Sigmoid colon (tissue), 7 donors: ENCODE measurements around the gene PIK3R1. TPM values are rescaled to one million over a fixed set of nuclear protein-coding genes. Genes with fewer than 3 reads are reported as not detected.

Experiments
- DNase-seq: peaks from one replicate; pipeline ENCODE4 v3.0.0-alpha.2; 2019
- H3K27ac ChIP-seq, 4 donors: fragments of 200-600 bp; sonication (generic); one replicate each; pipeline ENCODE4 v1.5.1; 2016 to 2019; ENCODE audit warnings: mild to moderate bottlenecking in 1 of 4
- H3K27me3 ChIP-seq, 3 donors: fragments of 200-600 bp; sonication (generic); one replicate each; pipeline ENCODE4 v1.5.1; 2019; ENCODE audit warnings: mild to moderate bottlenecking in 1 of 3
- H3K36me3 ChIP-seq, 4 donors: fragments of 200-600 bp; sonication (generic); one replicate each; pipeline ENCODE4 v1.5.1; 2016 to 2019
- H3K4me1 ChIP-seq, 4 donors: fragments of 200-600 bp; sonication (generic); one replicate each; pipeline ENCODE4 v1.5.1; 2017 to 2019
- H3K4me3 ChIP-seq, 4 donors: fragments of 200-600 bp; sonication (generic); one replicate each; pipeline ENCODE4 v1.5.1; 2017 to 2019; ENCODE audit warnings: mild to moderate bottlenecking in 2 of 4, moderate library complexity in 1 of 4
- H3K9me3 ChIP-seq, 4 donors: fragments of 200-600 bp in 3 of 4; sonication (generic) in 3 of 4; one replicate each; pipeline versions ENCODE4 v1.5.1 to v1.6.1; 2013 to 2019
- EP300 ChIP-seq, 4 donors: sonication (generic); formaldehyde crosslinking; IDR thresholded peaks; one replicate each; pipeline ENCODE4 v1.6.1; 2017; ENCODE audit warnings: antibody characterized with exemption in 4 of 4
- POLR2A ChIP-seq, 2 donors: fragments of 450-650 bp; IDR thresholded peaks; one replicate each; pipeline ENCODE4 v1.6.1; 2016; ENCODE audit warnings: antibody characterized with exemption in 2 of 2, mild to moderate bottlenecking in 2 of 2, moderate library complexity in 2 of 2
- POLR2AphosphoS5 ChIP-seq, 4 donors: sonication (generic); formaldehyde crosslinking; IDR thresholded peaks; one replicate each; pipeline ENCODE4 v1.6.1; 2017; ENCODE audit warnings: antibody characterized with exemption in 4 of 4
- WGBS, 2 donors: extraction: QIAGEN DNeasy Blood & Tissue Kit; methylation state at CpG; one replicate each; pipeline ENCODE4 v1.1.7; 2013; 5-methylcytosine and 5-hydroxymethylcytosine counted together
- intact Hi-C: fragments of 100-400 bp; cut with DNase I; formaldehyde crosslinking; loops from one replicate; pipeline ENCODE4 v1.15.1; 2023
- polyA plus RNA-seq, 3 donors: library from polyadenylated mRNA; stranded (reverse); fragments of 200-250 nt; gene quantifications; one replicate each; pipeline ENCODE4 v1.2.3, GENCODE V29; 2013
- total RNA-seq, 4 donors: library from RNA; depleted of rRNA; stranded (reverse); fragments of >200 nt; gene quantifications; one replicate each; pipeline ENCODE4 v1.1.0, GENCODE V29; 2016
- TF ChIP-seq, protein P1 (sequence below), 4 experiments: fragments of 450-650 bp in 3 of 4; fragments of 200-600 bp in 1 of 4; IDR thresholded peaks; one replicate each; pipeline ENCODE4 v1.5.1; 2016 to 2019; ENCODE audit warnings: antibody characterized with exemption in 4 of 4, mild to moderate bottlenecking in 3 of 4, moderate library complexity in 2 of 4
- donor health status: healthy with polysubstance abuse.
- donor health status: Bipolar disorder and iron deficiency.
- donor health status: healthy.

Gene PIK3R1
- total and polyA plus RNA-seq, 7 donors = 9.2 to 227 (median 177) TPM

GRCh38 chr5:68249520-68249919, 34.0 kb downstream of the PIK3R1 start:
- Histone ChIP-seq H3K4me3 (no peak overlapping the region), H3K4me1 (peaks cover 0 to 89% (median 78%) of the 10 kb centered on the region in 4 donors), H3K27me3 (no peaks in the 10 kb centered on the region), H3K36me3 (no peaks in the 10 kb centered on the region), H3K27ac (peak overlapping the region in 3 of 4 donors; percentile 67 to 83 (median 80)), H3K9me3 (no peaks in the 10 kb centered on the region)
- intact Hi-C loops = loop anchor here (10.0 kb wide), 1 partner anchor 225 kb away; no protein-coding TSS in a partner anchor
- 85 to 87% methylated on average over 2 of the region's 2 CpGs for WGBS, 2 donors
- DNase-seq = no peak
- no peak for TF ChIP-seq EP300 (IDR thresholded peaks at IDR 0.05)
- TF ChIP-seq, protein P1, sequence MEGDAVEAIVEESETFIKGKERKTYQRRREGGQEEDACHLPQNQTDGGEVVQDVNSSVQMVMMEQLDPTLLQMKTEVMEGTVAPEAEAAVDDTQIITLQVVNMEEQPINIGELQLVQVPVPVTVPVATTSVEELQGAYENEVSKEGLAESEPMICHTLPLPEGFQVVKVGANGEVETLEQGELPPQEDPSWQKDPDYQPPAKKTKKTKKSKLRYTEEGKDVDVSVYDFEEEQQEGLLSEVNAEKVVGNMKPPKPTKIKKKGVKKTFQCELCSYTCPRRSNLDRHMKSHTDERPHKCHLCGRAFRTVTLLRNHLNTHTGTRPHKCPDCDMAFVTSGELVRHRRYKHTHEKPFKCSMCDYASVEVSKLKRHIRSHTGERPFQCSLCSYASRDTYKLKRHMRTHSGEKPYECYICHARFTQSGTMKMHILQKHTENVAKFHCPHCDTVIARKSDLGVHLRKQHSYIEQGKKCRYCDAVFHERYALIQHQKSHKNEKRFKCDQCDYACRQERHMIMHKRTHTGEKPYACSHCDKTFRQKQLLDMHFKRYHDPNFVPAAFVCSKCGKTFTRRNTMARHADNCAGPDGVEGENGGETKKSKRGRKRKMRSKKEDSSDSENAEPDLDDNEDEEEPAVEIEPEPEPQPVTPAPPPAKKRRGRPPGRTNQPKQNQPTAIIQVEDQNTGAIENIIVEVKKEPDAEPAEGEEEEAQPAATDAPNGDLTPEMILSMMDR (IDR thresholded peaks at IDR 0.05) = no peak
- no peak for TF ChIP-seq POLR2AphosphoS5 (IDR thresholded peaks at IDR 0.05)
- no peak for TF ChIP-seq POLR2A (IDR thresholded peaks at IDR 0.05)

GRCh38 chr5:68250661-68251298, 35.2 kb downstream of the PIK3R1 start:
- 54 to 65% methylated on average over 5 of the region's 5 CpGs for WGBS, 2 donors
- intact Hi-C loops = loop anchor here (5.0 to 10.0 kb wide), 3 partner anchors 33 to 716 kb away; partner anchors contain the start of gene PIK3R1
- H3K27ac ChIP-seq = peak overlapping the region; percentile 67 to 83 (median 80)
- peak overlapping the region in 1 of 4 donors; percentile 3 for H3K4me3 ChIP-seq
- no peaks in the 10 kb centered on the region for H3K9me3 ChIP-seq
- H3K27me3 ChIP-seq = no peaks in the 10 kb centered on the region
- peaks cover 0 to 89% (median 83%) of the 10 kb centered on the region in 4 donors for H3K4me1 ChIP-seq
- TF ChIP-seq, protein P1 (IDR thresholded peaks at IDR 0.05) = no peak
- no peak for TF ChIP-seq EP300 (IDR thresholded peaks at IDR 0.05)
- no peak for TF ChIP-seq POLR2AphosphoS5 (IDR thresholded peaks at IDR 0.05)
- TF ChIP-seq POLR2A (IDR thresholded peaks at IDR 0.05) = no peak
- DNase-seq = no peak
- H3K36me3 ChIP-seq = no peaks in the 10 kb centered on the region

DNA sequence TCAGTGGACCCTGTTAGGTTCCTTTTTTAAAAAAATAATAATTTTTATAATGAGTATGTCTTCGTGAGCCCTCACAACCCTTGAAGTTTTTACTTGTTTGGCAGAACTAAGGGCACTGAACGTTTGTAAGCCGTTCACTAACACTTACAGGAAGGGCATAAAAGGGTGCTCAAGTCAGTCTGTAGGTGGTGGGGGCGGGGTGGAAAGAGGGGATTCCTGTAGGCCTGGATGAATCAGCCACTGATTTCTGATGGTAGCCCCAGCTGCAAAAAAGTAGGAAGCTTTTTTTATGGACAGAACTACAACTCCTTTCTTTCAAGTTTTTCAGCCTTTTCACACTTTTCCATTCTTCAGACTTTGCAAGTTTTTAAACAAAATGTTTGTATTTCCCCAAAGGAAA, 35.8 kb downstream of the PIK3R1 start:
- Histone ChIP-seq H3K27me3 (no peaks in the 10 kb centered on the region), H3K4me1 (peaks cover 0 to 89% (median 88%) of the 10 kb centered on the region in 4 donors), H3K4me3 (peak overlapping the region in 3 of 4 donors; percentile 26 to 33 (median 26)), H3K9me3 (no peaks in the 10 kb centered on the region), H3K27ac (peak overlapping the region; percentile 67 to 83 (median 80)), H3K36me3 (no peaks in the 10 kb centered on the region)
- TF ChIP-seq POLR2AphosphoS5 (IDR thresholded peaks at IDR 0.05) (no peak), POLR2A (IDR thresholded peaks at IDR 0.05) (no peak), EP300 (IDR thresholded peaks at IDR 0.05) (no peak)
- TF ChIP-seq, protein P1 (IDR thresholded peaks at IDR 0.05) = no peak
- peak; percentile 78 for DNase-seq
- WGBS, 2 donors = 18 to 31% methylated on average over 4 of the region's 4 CpGs
- intact Hi-C loops = loop anchor here (5.0 to 10.0 kb wide), 3 partner anchors 34 to 717 kb away; partner anchors contain the start of gene PIK3R1

- intact Hi-C loops = loop anchor here (2.0 to 10.0 kb wide), 4 partner anchors 35 to 1005 kb away; partner anchors contain the start of gene PIK3R1
- Histone ChIP-seq H3K27me3 (no peaks in the 10 kb centered on the region), H3K4me3 (peak overlapping the region; percentile 15 to 33 (median 26)), H3K27ac (peak overlapping the region; percentile 67 to 83 (median 80)), H3K36me3 (no peaks in the 10 kb centered on the region), H3K4me1 (peaks cover 0 to 94% (median 92%) of the 10 kb centered on the region in 4 donors), H3K9me3 (no peaks in the 10 kb centered on the region)
- TF ChIP-seq EP300 (IDR thresholded peaks at IDR 0.05) = peak in 2 of 4 donors; percentile 12 to 47
- peak in 1 of 2 donors; percentile 14 for TF ChIP-seq POLR2A (IDR thresholded peaks at IDR 0.05)
- TF ChIP-seq POLR2AphosphoS5 (IDR thresholded peaks at IDR 0.05) = peak; percentile 65 to 73 (median 68)
- TF ChIP-seq, protein P1 (IDR thresholded peaks at IDR 0.05) = no peak
- WGBS, 2 donors = 60 to 68% methylated on average over 6 of the region's 6 CpGs
- DNase-seq = peak; percentile 87
Observed at GRCh38 chr5:68251804-68252522, 36.4 kb downstream of the PIK3R1 start.
